ENCODE data around the gene CFAP90.
A peak's percentile ranks its signal among the peaks of the same experiment; 100 is the strongest.

Gene CFAP90

GRCh38 chr5:7803937-7804336 is 47.0 kb downstream of the CFAP90 start:
- H3K4me3 ChIP-seq (ENCODE audit: low read length) = no peak overlapping the region
- DNase-seq (ENCODE audit: low read depth) = no peak
- no peak for TF ChIP-seq CTCF (conservative IDR thresholded peaks at IDR 0.05; ENCODE audit: low read length)

DNA sequence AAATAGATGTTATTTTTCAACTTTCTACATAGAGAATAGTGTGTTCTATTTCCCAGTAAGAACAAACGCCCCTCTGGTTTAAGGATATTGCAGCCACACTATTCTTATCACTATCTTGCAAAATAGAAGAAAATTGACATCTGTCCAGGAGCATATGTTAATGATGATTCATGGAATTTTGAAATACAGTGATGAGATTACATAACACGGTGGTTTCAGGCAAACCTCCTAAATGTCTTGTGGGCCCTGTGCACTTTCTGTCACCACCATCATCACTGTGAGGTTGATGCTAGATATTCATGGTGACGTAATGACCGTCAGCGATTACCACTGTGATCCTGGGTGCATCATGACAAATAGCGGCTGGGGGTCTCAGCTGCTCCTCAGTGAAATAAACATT is 48.1 kb downstream of the CFAP90 start:
- no peak overlapping the region for H3K4me3 ChIP-seq (ENCODE audit: low read length)
- DNase-seq (ENCODE audit: low read depth) = peak; percentile 17
- no peak for TF ChIP-seq CTCF (conservative IDR thresholded peaks at IDR 0.05; ENCODE audit: low read length)

- DNase-seq (ENCODE audit: low read depth) = no peak
- no peak overlapping the region for H3K4me3 ChIP-seq (ENCODE audit: low read length)
- TF ChIP-seq CTCF (conservative IDR thresholded peaks at IDR 0.05; ENCODE audit: low read length) = no peak
These were observed 48.9 kb downstream of the CFAP90 start for GRCh38 chr5:7801891-7802614.

- no peak for TF ChIP-seq CTCF (conservative IDR thresholded peaks at IDR 0.05; ENCODE audit: low read length)
These were observed 55.6 kb downstream of the CFAP90 start for GRCh38 chr5:7795306-7795705.

GRCh38 chr5:7794823-7795222 is 56.1 kb downstream of the CFAP90 start:
- H3K4me3 ChIP-seq (ENCODE audit: low read length) = no peak overlapping the region
- no peak for TF ChIP-seq CTCF (conservative IDR thresholded peaks at IDR 0.05; ENCODE audit: low read length)

More at GRCh38 chr5:7795306-7795705, 55.6 kb downstream of the CFAP90 start:
- no peak overlapping the region for H3K4me3 ChIP-seq (ENCODE audit: low read length)
- DNase-seq (ENCODE audit: low read depth) = no peak

GRCh38 chr5:7794311-7794710 is 56.6 kb downstream of the CFAP90 start:
- no peak for DNase-seq (ENCODE audit: low read depth)
- H3K4me3 ChIP-seq (ENCODE audit: low read length) = no peak overlapping the region
- TF ChIP-seq CTCF (conservative IDR thresholded peaks at IDR 0.05; ENCODE audit: low read length) = no peak

More at GRCh38 chr5:7794823-7795222, 56.1 kb downstream of the CFAP90 start:
- no peak for DNase-seq (ENCODE audit: low read depth)

DNA sequence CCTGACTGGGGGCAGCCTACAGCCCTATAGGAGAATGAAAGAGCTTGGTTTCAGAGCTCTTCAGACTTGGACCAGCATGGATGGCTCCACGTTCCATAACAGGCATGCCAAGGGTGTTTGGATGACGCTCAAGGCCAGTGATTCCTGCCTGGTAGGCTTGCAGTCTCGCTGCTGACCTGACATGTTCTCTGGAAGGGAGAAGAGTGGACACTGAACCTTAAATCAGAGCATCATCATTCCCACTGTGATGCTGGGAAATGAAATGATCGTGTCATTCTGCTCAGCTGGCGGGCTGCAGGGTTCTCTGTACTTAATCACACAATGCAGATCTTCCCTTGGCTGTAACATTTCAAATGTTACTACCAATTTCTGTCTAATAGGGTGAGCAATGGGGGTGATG is 57.0 kb downstream of the CFAP90 start:
- no peak for TF ChIP-seq CTCF (conservative IDR thresholded peaks at IDR 0.05; ENCODE audit: low read length)
- H3K4me3 ChIP-seq (ENCODE audit: low read length) = no peak overlapping the region
- no peak for DNase-seq (ENCODE audit: low read depth)

Data from AG10803 (cell line).